ENCODE data around the gene GLIS1.

Gene GLIS1

DNA sequence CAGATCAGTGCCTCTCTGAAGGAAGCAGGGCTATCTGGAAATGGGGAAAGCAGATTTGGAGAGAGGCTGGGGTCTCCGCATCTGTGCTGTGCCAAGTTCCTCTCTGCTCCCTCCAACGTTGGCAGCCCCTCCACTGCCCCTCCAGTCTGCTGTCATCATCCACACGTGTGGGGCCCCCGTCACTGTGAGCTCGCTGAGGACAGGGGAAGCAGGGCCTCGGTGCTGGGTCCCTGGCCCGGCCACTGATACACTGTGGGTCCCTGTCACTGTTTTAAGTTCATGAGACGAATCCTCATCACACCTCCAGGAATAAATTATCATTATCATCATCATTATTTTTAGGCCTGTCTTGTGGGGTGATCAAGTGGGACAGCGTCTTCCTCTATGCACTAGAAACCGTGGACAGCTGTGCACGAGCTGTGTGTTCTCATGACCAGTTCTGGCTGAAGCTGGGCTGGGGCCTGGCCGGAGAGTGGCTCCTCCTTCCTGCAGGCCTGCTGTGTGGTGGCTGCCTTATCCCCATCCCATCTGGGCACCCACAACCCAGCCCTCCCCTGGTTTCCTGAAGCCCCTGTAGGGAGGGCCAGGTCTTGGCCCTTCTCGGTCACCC lies 227.5 kb downstream of the GLIS1 start:
- DNase-seq (ENCODE audit: low read depth in 2 of 2) = no peak

GRCh38 chr1:53510215-53510614 lies 228.7 kb downstream of the GLIS1 start:
- no peak for DNase-seq (ENCODE audit: low read depth in 2 of 2)

DNA sequence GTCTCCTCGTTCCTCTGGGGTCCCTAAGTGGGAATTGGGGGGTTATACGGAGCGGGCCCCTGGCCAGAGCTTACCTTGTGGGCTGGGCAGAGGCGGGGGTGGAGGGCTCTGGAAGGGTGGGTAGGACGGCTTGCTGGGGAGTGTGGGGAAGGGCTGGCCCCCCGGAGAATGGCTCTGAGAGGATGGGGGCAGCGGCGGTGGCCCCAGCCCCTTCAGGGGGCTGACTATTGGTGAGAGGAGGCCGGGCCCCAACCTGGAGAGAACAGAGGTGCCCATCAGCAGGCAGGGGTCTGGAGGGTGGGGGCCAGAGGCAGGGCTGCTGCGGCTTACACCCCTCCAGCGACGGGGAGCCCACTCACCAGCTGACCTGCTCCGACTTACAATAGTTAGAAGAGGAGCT lies 229.2 kb downstream of the GLIS1 start:
- DNase-seq (ENCODE audit: low read depth in 2 of 2) = no peak

DNA sequence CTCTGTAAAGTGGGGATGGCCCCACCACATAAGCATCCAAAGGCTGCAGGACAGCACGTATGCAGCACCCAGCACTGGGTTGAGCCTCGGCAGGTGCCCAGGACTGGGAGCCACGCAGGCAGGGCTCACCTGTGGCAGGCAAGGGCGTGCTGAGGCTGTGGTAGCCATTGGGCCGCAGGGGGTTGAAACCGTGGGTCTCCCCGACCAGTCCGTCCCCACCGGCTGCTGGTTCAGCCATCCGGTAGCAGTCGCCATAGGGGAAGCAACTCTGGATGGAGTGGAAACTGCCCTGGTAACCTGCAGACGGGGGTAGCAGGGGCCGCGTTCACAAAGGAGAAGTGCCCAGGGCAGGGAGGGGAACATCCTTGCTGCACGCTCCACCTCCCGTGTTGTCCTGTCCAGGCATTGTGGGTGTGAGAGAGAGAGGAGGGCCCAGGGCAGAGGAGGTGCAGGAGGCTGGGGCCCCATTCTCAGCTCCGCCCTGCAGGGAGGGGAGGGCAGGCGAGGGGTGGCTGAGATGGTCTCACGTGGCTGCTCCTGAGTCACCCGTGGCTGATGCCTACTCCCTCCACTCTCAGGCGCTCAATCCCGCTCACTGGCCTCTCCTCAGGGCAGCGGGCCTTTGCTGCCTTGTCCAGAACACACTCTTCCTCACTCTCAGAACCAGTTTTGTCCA lies 229.8 kb downstream of the GLIS1 start:
- no peak for DNase-seq (ENCODE audit: low read depth in 2 of 2)

- no peak for DNase-seq (ENCODE audit: low read depth in 2 of 2)
These were observed 230.6 kb downstream of the GLIS1 start for GRCh38 chr1:53508056-53508990.

- DNase-seq (ENCODE audit: low read depth in 2 of 2) = no peak
These were observed 231.7 kb downstream of the GLIS1 start for GRCh38 chr1:53507116-53507820.

DNA sequence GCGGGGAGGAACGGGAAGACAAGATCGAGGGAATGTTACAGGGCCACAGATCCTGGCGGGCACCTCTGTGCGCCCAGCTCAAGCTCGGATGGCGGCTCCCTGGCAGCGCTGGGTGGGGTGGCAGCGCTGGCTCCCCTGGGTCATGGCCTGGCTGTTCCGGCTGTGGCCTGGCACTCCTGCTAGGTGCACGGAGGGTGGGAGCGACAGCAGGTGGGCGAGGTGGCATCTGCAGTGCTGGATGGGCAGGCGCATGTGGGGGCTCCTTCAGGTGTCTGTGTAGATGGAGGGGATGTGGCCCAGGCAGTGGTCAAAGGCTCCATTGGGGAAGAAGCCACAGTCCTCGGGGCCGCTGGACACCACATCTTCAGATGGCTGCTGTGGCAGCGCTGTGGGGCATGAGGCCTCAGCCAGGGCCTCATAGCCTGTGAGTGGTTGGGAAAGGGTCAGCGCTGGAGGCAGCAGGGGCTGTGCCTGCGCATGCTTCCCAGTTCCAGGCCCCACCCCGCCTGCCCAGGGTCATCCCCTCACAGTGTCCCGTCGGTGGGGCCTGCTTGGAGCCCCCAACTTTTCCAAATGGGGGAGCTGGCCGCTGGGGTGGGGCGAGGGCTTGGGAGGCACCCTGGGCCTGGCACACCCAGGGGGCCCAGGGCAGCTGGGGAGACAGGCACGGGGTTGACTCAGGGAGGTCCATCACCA lies 232.5 kb downstream of the GLIS1 start:
- no peak for DNase-seq (ENCODE audit: low read depth in 2 of 2)

- no peak for DNase-seq (ENCODE audit: low read depth in 2 of 2)
These were observed 233.1 kb downstream of the GLIS1 start for GRCh38 chr1:53505891-53506290.

GRCh38 chr1:53505401-53505800 lies 233.6 kb downstream of the GLIS1 start:
- DNase-seq (ENCODE audit: low read depth in 2 of 2) = no peak

DNA sequence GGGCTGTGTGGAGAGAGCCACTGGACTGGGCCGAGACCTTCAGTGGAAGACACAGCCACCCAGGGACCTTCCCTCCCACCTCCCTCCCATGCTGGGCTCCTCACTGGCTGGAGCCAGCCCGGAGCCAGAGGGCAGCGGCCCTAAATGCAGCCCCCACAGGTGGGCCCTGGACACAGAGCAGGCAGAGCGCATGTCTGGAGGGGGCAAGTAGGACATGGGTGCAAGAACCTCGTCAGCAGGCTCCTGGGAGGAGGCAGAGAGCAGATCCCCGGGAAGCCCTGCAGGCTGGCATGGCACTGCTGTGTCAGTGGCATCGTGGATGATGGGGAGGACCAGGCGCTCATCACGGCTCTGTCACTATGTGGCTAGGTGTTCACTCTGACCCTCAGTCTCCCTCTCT lies 234.1 kb downstream of the GLIS1 start:
- DNase-seq (ENCODE audit: low read depth in 2 of 2) = no peak

DNA sequence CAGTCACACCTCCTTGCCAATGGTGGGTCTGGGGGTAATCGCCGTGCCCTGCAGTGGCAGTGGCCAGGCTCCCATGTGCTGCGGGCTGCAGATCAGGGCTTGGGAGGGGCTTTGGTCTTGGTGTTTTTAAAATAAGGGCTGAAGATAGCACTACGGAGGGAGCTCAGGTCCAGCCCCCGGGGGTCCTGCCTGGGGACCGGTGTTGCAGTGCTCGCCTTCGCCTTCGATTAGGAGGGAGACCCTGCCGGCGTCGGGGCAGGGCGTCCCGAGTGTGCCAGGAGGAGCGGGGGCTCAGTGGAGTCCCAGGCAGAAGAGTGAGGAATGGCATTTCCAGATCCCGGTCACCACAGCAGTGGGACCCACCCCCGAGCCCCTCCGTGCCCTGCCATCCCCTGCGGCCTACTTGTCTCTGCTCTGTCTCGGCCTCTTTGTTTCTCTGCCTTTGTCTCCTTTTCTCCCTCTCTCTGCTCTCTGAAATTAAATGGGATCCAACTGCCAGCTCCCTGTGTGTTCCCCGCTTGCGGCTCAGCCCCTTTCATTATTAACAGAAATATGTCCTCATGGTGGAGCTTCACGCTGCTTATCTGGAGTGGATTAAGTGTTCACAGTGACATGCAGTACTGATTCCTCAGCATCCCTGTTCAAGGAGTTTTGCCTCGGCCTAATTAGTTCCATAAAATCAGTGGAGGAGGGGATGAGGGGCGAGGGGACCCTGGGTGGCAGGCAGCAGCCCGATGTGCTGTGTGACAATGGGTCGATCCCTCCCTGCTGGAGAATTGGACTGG lies 235.3 kb downstream of the GLIS1 start:
- no peak for DNase-seq (ENCODE audit: low read depth in 2 of 2)

DNA sequence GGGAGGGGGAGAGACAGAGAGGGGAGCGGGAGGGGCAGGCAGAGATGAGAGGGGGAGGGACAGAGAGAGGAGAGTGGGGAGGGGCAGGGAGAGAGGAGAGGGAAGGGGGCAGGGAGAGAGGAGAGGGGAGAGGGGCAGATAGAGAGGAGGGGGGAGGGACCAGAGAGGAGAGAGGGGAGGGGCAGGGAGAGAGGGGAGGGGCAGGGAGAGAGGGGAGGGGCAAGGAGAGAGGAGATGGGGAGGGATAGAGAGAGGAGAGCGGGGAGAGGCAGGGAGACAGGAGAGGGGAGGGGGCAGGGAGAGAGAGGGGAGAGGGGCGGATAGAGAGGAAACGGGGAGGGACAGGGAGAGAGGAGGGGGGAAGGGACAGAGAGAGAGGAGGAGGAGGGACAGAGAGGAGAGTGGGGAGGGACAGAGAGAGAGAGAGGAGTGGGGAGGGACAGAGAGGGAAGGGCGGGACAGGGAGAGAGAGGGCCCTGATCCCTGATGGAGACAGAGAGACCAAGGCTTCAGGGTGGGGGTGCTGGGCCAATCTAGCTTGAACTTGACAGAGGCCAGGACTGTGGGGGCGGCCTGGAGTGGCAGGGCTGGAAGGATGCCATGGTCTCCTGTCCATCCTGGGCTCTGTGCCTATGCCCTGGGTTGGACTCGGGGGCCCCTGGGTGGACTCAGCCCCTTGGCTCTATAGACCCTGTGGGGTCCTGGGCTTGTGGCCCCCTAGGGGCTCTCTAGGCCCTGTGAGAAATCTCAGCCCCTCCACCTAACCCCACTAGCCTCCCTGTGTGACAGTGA lies 236.1 kb downstream of the GLIS1 start:
- no peak for DNase-seq (ENCODE audit: low read depth in 2 of 2)

GRCh38 chr1:53501065-53502005 lies 237.6 kb downstream of the GLIS1 start:
- no peak for DNase-seq (ENCODE audit: low read depth in 2 of 2)

DNA sequence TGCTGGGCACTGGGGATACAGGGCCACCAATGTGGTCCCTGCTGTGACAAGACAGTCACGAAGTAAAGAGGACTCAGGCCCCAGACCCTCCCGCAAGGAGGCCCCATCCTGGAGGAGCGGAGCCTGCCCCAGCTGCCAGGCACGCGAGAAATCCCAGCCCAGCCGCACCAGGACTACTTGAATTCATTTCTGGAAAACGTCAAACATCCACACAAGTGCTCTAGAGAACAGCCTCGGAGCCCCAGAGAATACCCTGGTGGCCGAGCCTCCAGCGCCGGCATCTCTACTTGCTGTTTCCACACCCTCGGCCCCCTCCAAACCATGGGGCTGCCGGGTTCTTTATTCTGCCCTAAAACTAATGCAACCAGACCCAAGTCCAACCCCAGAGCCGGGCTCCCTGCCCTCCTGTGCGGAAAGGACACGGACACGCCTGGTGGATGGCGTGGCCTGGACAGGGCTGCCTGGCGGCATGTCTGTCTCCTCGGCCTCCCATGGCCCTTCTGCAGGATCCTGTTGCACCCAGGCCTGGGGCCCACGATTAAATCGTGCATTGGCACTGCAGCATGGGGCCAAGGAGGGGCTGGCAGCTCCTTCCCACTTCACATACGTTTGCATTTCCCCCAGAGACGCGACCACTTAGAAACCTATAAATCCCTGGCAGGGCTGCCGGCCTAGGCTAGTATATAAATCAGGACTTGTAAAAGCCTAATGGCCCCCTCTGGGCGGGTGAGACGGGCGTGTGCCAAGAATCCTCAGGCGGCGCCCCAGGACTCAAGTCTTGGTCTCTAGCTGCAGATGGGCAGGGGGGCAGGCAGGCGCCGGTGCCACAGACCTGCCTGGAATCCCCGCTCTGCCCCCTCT lies 238.5 kb downstream of the GLIS1 start:
- DNase-seq (ENCODE audit: low read depth in 2 of 2) = no peak

DNA sequence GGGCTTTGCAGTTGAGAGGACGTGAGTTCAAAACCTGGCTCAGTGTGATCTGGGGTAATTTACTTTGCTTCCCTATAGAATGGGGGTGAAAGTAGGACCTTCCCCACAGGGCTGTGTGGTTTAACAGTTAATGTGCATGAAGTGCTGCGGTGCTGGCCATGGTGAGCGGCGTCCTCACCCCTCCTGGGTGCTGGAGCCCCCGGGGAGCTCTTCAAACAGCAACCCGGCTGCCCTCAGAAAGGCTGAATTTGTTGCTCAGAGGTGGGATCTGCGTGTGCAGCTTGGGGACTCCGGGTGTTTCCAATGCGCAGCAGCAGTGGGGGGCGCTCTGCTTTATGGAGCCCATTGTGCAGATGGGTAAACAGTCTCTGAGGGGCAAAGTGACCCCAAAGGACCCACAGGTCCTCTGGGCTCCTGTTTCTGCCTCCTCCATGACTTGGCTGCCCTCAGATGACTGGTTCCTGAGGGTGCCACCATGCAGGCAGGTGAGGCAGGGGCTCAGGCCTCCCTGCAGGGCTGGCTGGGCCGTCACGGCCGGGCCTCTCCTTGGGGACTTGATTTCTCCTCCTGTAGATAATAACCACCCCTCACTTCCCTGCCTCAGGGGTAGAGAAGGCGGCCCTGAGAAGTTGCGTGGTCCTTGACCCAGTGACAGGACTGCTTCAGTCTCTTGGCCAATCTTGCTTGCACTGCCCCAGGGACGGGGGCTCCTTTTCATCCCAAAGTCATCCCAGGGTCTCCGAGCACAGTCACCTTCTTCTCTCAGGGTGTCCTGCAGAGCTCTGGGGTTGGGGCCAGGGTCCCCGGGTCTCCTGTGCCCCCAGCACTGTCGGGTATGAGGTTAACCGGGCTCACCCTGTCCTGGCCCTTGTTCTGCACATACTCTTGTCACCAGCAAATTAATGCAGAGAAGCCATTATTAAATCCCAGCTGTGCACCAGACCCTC lies 239.4 kb downstream of the GLIS1 start:
- no peak for DNase-seq (ENCODE audit: low read depth in 2 of 2)

GRCh38 chr1:53498555-53499131 lies 240.3 kb downstream of the GLIS1 start:
- no peak for DNase-seq (ENCODE audit: low read depth in 2 of 2)

Measured in activated CD4-positive, alpha-beta T cell treated with anti-CD3 and anti-CD28 coated beads for 24 hours (primary cell).